ENCODE measurements around the gene KIAA0232.

Gene KIAA0232, protein sequence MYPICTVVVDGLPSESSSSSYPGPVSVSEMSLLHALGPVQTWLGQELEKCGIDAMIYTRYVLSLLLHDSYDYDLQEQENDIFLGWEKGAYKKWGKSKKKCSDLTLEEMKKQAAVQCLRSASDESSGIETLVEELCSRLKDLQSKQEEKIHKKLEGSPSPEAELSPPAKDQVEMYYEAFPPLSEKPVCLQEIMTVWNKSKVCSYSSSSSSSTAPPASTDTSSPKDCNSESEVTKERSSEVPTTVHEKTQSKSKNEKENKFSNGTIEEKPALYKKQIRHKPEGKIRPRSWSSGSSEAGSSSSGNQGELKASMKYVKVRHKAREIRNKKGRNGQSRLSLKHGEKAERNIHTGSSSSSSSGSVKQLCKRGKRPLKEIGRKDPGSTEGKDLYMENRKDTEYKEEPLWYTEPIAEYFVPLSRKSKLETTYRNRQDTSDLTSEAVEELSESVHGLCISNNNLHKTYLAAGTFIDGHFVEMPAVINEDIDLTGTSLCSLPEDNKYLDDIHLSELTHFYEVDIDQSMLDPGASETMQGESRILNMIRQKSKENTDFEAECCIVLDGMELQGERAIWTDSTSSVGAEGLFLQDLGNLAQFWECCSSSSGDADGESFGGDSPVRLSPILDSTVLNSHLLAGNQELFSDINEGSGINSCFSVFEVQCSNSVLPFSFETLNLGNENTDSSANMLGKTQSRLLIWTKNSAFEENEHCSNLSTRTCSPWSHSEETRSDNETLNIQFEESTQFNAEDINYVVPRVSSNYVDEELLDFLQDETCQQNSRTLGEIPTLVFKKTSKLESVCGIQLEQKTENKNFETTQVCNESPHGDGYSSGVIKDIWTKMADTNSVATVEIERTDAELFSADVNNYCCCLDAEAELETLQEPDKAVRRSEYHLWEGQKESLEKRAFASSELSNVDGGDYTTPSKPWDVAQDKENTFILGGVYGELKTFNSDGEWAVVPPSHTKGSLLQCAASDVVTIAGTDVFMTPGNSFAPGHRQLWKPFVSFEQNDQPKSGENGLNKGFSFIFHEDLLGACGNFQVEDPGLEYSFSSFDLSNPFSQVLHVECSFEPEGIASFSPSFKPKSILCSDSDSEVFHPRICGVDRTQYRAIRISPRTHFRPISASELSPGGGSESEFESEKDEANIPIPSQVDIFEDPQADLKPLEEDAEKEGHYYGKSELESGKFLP (N-terminal part only)

DNA sequence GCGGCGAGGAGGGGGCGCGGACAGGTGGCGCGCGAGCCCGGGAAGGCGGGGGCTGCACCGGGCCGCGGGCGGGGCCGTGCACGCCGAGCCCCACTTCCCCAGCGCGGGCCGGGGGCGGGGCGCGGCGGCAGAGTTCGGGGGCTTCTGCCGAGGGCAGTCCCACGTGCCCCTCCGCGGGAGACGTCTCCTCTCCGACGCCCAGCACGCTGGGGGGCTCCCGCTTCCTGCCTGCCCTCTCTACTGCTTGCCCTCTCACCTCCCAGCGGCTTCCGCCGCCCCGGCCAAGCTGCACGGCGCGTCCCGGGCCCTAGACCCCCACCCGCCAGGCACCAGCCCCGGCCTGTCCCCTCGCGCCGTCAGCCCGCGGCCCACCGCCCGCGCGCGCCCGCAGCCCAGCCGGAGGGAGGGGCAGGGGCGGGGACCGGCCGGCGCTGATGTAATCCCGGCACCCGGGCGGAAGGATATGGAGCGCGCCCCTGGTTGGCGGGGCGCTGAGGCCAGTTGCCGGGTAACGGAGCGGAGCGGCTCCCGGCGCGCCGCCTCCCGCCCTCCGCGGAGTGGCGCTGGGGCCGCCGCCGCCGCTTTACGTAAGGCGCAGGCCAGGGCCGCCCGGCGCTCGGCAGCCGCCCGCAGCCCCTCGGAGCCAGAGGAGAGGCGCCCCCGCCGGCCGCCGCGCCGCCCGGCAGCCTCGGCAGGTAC is at the start of gene KIAA0232:
Gene KIAA0232 (plus strand): TSS at position 581 of the 699 bp plus-strand sequence. CDS start 41,727 bp downstream, outside the sequence.
- no peak for FAIRE-seq

DNA sequence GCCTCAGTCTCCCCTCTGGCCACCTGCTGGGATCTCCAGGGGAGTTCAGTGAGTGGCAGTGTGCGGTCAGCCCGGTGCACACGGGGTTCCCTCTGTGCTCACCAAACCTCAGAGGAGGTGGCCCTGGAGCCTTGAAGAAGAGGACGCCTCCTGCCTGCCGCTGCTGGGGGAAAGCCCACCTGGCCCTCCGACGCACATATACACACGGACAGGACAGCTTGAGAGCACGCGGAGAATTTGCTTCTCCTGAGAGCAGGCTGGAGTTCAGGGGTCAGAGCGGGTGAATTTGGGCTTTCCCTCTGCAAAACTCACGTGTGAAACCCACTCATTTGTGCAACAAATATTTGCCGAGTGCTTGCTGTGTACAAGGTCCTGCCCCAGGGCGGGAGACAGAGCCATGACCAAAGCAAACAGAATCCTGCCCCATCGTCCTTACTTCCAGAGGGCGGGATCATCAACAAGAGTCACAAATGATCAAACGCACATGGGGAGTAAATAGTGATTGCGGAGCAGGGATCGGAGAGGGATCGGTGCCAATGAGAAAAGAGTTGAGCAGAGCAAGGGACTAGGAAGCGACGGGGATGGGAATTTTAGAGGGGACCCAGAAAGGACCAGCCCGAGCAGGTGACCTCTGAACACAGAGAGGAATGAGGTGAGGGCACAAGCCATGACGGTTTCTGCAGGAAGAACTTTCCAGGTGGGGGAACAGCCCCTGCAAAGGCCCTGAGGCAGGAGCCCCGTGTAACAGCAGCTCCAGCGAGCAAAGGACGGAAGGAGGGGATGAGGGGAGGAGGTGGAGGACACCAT is 49.0 kb upstream of the KIAA0232 start:
- no peak for FAIRE-seq

DNA sequence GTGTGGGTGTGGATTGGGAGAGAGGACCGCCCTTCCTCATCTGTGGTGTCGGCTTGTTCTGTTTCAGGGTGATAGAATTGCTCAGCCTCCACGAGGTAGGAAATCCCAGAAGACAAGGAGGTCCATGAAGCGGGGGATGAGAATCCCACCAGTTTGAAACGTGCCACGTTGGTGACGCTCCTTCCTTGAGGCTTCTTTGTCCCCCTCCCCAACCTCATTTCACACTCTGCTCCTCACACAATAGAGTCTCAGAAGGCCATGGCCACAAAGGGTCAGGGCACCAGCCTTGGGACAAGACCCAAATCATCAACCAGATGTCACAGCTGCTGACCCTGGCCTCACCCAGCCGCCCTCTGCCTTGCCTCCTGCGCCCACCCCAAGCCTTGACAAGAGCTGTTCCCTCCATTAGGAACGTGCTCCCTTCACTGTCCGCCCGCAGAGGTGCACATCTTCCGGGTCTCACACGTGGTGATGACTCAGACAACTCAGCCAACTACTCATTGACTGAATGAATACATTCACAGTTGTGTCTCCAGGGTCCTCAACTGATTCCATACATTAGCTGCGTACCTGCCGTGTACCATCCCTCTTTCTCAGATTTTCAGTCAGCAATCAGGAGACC is 48.3 kb upstream of the KIAA0232 start:
- FAIRE-seq: no peak

DNA sequence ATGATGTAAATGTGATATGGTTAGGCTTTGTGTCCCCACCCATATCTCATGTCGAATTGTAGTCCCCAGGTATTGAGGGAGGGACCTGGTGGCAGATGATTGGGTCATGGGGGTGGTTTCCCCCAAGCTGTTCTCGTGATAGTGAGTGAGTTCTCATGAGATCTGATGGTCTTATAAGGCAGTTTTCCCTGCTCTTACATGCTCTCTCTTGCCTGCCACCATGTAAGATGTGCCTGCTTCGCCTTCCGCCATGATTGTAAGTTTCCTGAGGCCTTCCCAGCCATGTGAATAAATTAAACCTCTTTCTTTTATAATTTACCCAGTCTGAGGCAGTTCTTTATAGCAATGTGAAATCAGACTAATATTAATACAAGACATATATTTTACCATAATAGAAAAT is 42.6 kb upstream of the KIAA0232 start:
- no peak for FAIRE-seq

DNA sequence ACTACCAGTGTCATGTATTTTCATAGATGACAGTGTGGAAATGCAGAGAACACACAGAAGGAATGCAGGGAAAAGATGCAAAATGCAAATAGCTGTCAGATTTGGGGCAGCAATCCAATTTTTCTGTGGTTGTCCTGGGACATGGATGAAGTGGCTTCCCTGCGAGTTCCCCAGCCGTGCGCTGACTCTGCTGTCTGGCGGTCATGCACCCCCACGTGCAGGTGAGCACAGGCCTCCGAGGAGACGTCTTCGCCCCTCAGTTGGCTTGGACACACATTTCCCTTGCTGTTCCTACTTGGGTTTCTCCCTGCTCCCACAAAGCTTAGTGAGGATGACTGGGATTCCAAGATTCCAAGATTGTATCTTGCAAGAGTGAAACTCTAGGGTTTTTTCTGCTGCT is 42.2 kb upstream of the KIAA0232 start:
- FAIRE-seq: no peak

DNA sequence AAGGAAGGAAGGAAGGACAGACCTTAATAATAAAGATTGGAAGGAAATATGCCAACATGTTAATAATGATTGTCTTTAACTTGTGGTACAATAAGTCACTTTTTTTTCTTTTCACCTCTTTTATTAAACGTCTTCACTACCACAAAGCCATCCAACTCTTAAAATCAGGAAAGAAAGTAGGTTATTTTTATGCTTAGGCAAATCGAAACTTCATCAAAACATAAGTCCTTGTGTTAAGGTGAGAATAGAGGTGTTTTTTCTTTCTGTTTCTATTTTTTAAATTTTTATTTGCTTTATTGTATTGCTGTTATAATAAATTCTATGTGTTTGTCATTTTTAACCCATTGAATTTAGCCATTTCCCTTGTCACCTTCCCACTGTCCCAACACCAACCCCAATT is 40.0 kb upstream of the KIAA0232 start:
- FAIRE-seq: no peak

DNA sequence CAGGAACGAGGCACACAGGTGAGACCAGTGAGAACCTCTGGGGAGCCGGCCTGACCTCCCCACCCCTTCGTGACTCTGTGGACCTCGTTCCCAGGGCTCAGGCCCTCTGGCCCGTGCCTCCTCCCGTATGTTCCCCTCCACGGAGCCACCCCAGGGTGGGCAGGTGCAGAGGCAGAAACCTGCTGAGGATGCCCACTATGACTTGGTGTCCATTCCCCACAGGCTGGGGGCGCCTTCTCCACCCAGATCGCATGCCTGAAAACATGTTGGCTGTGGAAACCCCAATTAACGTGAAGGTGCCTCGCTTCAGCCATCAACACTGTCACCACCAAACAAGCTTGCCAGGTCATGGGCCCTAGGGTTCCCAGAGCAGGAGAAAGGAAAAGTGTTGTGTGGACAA is 39.5 kb upstream of the KIAA0232 start:
- FAIRE-seq: no peak

DNA sequence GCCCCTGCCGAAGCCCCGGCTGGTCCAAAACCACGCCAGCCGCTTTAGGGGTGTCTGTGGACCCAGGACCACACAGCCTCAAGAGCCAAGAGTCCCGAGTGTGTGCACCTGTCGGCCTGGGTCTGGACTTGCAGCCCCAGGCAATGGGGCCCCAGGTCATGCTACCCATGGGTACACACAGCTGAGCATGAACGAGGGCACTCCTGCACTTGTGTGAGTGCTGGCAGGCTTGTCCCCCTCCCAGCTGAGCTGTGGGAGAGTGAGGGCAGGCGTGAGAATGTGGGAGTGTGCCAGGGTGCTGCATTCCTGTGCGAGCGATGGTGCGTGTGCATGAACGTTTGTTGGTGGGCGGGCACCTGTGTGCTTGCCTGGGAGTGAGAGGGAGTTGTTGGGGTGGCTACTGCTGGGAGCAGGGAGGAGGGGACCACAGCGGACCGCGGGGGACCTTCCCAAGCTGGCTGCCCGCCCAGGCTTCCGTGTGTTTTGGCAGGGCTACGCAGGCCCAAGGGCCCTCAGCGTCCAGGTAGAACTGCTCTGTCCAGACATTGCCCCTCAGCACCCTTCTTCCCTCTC is 35.7 kb upstream of the KIAA0232 start:
- FAIRE-seq: no peak

DNA sequence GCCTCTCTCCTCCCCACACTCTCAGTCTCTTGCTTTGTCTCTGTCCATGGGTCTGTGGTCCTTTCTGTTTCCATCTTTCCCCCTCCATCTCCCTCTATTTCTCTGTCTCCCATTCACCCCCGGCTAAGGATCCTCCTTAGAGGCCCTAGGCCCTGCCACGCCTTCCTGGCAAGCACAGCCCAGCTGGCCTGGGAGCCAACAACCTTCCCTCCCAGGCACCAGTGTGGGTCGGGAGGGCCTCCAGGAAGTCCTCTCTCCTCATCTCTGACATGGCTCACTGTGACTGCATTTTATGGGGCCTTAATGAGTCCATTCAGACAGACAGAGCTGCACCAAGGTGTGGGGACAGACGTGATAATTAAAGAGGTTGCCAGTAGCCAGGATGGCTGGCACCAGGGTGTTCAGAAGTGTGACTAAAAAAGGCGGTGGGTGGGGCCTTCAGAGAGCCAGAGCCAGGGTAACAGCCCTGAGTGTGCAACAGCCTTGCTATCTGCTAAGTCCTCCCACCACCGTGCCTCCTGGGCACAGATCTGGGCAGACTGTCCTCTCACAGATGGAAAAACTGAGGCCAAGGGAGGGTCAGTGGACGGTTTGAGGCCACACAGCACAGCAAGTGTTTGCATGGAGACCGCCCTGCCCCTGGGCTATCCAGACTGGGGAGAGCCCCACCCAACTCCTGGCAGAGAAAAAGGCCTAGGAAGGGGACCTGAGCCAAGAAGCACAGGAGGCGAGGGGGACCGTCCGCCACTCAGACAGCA is 35.1 kb upstream of the KIAA0232 start:
- no peak for FAIRE-seq

DNA sequence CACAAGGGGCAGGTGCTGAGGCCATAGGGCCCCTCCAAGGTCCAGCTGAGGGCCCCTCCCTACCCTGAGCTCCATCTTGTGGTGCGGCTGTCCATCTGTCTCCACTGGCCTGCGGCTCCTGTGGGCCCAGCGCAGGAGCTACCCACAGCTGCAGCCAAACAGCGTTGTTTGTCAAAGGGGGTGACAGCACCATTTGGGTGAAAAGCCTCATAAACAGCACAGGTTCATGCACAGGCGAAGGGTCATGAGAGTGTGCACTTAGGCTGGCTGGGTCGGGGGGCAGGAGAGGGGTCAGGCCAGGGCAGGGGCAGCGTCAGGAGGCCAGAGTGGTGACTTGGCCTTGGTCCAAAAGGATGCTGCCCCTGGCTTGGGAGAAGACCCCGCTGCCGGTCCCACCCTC is 34.2 kb upstream of the KIAA0232 start:
- no peak for FAIRE-seq

DNA sequence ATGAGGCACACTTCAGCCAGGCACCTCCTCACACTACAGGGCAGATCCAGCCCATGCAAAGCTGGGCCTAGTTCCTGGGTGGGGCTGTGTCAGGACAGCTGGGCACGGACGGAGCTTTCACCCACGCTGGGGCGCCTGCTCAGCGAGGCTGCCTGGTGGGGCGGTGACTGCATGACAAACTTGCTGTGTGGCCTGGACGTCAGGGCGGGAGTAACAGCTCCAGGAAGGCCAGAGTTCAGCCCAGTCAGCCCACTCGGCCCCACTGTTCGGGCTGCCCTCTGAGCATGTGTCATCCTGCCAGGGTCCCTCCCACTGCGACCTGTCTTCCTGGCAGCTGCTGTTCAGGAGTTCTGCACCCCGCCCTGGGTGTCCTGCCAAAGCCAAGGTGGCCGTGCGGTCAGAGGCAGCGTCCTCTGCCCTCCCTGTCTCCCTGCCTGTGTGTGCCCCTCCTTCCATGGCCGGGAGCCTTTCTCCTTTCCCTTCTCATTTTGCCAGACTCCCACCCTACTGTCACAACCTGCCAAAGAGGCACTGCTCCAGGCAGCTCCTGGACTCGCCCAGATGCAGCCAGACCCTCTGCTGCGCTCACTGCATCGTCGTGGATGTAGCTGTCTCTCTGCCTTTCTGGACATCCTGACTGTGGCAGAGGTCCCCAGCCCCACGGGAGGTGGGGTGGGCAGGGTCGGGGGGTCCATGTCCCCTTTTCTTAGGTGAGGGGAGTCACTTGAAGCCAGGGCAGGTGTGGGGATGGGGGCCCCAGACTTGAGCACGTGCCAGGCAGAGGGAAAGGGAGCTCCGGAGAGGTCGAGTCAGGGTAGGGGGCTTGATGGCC is 33.0 kb upstream of the KIAA0232 start:
- no peak for FAIRE-seq

DNA sequence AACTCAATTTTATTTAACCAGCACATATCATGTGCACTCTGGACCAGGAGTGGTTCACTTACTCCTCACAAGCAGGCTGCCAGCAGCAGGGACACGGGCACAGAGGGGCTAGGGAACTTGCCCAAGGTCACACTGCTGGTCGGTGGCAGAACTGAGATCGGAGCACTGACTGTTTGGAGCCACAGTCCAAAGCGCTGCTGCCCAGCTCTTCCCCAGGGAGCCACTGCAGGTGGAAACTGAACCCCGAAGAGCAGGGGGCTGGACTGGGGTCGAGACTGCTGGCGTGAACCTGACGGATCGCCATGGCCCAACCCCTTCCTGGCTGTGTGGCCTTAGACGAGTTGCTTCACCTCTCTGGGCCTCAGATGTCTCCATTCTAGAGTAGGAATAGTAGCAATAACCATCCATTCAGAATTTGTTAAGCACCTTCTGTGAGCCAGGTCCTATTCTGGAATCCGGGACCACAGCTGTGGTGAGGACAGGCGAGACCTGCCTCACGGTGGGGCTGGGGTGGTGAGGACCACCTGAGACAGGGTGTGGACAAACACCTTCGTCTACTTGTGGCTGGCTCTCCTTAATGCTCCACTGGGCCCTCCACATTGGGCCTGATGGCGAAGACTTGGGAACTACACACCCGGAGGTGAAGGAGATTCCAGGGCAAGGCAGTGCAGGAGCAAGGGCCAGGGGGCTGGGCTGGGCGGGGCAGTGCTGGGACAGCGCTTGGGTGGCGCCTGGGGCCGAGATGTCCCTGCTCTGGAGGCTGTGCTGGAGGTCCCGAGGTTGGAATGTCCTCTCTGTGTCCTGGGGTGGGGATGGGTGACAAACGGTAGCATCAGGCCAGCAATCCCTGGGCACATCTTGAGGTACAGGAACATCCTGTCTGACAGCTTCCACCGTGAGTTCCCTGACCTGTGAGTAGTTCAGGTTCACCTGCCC is 32.0 kb upstream of the KIAA0232 start:
- FAIRE-seq: no peak

DNA sequence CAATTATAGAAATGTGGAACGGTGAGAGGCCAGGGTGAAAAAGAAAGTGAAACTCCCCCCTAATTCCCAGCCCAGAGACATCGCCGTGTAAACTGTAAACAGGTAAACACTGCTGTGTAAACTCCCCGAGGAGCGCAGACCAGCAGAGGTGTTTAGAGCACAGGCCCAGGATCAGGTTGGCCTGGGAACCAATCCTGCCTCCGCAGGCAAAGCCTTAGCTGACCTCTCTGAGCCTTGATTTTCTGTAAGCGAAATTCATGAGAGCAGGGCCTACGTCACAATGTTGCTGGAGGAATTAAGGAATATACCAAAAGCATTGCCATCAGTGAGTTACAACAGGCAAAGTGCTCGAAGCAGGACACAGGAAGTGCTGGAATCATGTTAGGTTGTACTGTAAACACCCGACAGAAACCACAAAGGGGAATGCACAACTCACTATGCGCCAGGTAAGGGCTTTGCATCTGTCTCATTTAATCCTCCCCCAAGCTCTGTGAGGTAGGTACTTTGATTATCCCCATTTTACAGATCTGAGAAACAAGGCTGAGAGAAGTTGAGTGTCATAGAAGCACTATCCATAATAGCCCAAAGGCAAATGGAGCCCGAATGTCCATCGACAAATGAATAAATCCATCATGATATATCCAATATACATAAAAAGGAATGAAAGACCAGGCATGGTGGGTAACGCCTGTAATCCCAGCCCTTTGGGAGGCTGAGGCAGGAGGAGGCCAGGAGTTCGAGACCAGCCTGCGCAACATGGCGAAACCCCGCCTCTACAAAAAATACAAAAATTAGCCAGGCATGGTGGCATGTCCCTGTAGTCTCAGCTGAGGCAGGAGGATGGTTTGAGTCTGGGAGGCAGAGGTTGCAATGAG is 30.7 kb upstream of the KIAA0232 start:
- FAIRE-seq: no peak

DNA sequence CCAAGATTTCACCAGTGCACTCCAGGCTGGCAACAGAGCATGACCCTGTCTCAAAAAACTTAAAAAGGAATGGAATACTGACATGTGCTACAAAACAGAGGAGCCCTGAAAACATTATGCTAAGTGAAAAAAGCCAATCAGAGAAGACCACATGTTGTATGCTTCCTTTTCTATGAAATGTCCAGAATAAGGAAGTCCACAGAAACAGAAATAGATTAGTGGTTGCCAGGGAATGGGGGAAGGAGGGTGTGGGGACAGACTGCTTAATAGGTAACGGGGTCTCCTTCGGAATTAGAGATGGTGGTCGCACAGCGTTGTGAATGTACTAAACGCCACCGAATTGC is 30.1 kb upstream of the KIAA0232 start:
- no peak for FAIRE-seq

DNA sequence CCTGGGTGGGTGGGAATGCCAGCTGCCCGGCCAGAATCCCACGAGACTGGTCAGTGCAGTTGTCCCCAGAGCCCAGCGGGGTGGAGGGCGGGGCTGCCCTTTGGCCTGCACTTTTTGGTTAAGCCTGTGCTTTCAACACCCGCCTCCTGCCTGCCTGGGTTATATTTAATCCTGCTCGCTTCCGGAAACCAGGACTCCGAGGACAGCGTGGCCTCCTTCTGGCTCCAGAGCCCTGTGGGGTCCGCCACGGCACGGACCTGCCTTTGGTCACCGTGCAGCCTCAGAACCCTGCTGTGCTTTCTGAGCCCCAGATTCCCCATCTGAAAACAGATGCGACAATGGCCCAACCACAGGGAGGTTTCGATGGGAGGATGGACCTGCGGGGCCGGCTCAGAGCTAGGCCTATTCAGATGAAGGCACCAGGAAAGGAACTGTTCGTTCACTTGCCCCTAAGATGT is 29.4 kb upstream of the KIAA0232 start:
- no peak for FAIRE-seq

DNA sequence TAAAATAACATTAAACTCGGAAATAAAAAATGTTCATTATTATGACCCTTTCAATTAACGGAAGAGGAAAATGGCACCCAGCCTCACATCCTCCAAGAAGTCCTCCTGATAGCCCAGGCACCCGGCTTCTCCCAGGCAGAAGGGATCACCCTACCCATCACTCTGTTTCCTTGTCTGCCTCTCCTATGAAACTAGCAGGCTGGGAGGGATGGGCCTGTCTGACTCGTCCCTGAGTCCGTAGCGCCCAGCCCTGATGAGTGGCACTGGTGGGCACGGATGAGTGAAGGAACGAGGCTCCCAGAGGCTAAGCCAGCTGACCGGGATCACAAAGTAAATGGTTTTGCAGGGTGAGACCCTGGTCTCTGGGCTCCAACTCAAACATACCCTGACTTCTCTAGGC is 28.6 kb upstream of the KIAA0232 start:
- FAIRE-seq: no peak
